K562 (cell line): ENCODE results near the gene CHN2. TPM values are rescaled to one million over a fixed set of nuclear protein-coding genes. Genes with fewer than 3 reads are reported as not detected.

Source experiments
- ATAC-seq: fragments of 200-7000 bp; cut with Tn5 transposase; 3 replicates; pipeline ENCODE4 v1.9.1; 2020; ENCODE audit warnings: moderate library complexity
- BruUV-seq: library from RNA; stranded (reverse); fragments of 400-500 nt; replicated peaks from 2 replicates; lab custom pipeline; 2021; lab: Mats Ljungman, UMichigan
- CTCF ChIA-PET: fragments of 300-600 bp; formaldehyde crosslinking; extraction: SDS; loops from one replicate; lab custom pipeline; 2021; ENCODE audit warnings: low intra/inter-chr PET ratio; lab: Yijun Ruan, JAX
- POLR2A ChIA-PET: fragments of 300-600, 350-650 bp; sonication (Branson Sonifier 250); formaldehyde crosslinking; extraction: SDS; loops from one replicate; lab custom pipeline; 2021; ENCODE audit warnings: antibody characterized with exemption, inconsistent platforms; lab: Yijun Ruan, JAX
- DNase-seq, 4 experiments: peaks; one replicate each; pipeline versions ENCODE4 v3.0.0 to v3.0.0-alpha.2; 2011 to 2018; ENCODE audit warnings: low spot score in 3 of 4, mixed read lengths in 3 of 4; ENCODE audit errors: extremely low read depth in 1 of 4
- FAIRE-seq: peaks from 2 replicates; lab custom pipeline; 2011; peaks lifted over from hg19 to GRCh38; lab: Jason Lieb, UNC
- H2AFZ ChIP-seq: 2 replicates; pipeline ENCODE4 v1.6.0; 2011; ENCODE audit warnings: low read depth, low read length, control low read depth, inconsistent platforms
- H3K27ac ChIP-seq: fragments of 200-600 bp; 3 replicates; pipeline ENCODE4 v1.8.0; 2011; ENCODE audit warnings: low read depth, mild to moderate bottlenecking, control low read depth, inconsistent platforms, low read length, moderate library complexity, mixed read lengths; ENCODE audit errors: extremely low read depth
- H3K27me3 ChIP-seq, 2 experiments: fragments of 300-600 bp in 1 of 2; 2 replicates in 1 of 2; 3 replicates in 1 of 2; pipeline versions ENCODE4 v1.6.0 to v1.8.0; 2011; ENCODE audit warnings: inconsistent platforms in 2 of 2, low read length in 2 of 2, mild to moderate bottlenecking in 1 of 2, mixed read lengths in 1 of 2, moderate library complexity in 1 of 2; ENCODE audit not compliant: control insufficient read depth in 2 of 2, insufficient read depth in 2 of 2
- H3K36me3 ChIP-seq: fragments of 300-600 bp; 3 replicates; pipeline ENCODE4 v1.8.0; 2011; ENCODE audit warnings: mild to moderate bottlenecking, low read length, inconsistent platforms; ENCODE audit not compliant: control insufficient read depth, insufficient read depth
- H3K4me1 ChIP-seq, 2 experiments: fragments of 200-600 bp in 1 of 2; replicated peaks in 1 of 2; 2 replicates in 1 of 2; 3 replicates in 1 of 2; pipeline versions ENCODE4 v1.5.1 to v1.8.0; 2011; ENCODE audit warnings: inconsistent platforms in 2 of 2, low read length in 2 of 2, mild to moderate bottlenecking in 1 of 2, mixed read lengths in 1 of 2, moderate library complexity in 1 of 2; ENCODE audit not compliant: control insufficient read depth in 2 of 2, insufficient read depth in 2 of 2
- H3K4me2 ChIP-seq: 2 replicates; pipeline ENCODE4 v1.6.1; 2011; ENCODE audit warnings: low read length, control low read depth, inconsistent platforms, mixed read lengths; ENCODE audit not compliant: insufficient read depth
- H3K4me3 ChIP-seq: fragments of 200-600 bp; sonication (generic), shearing (Covaris generic); 2 replicates; pipeline ENCODE4 v1.5.1; 2016; ENCODE audit warnings: control low read depth, inconsistent platforms
- H3K79me2 ChIP-seq: fragments of 200-600 bp; 3 replicates; pipeline ENCODE4 v1.8.0; 2011; ENCODE audit warnings: low read length, inconsistent platforms; ENCODE audit not compliant: control insufficient read depth, insufficient read depth
- H3K9ac ChIP-seq, 2 experiments: 2 replicates each; pipeline versions ENCODE4 v1.6.0 to v1.6.1; 2011; ENCODE audit warnings: low read depth in 2 of 2, low read length in 2 of 2, control low read depth in 1 of 2, inconsistent platforms in 1 of 2, mild to moderate bottlenecking in 1 of 2, mixed read lengths in 1 of 2; ENCODE audit not compliant: insufficient read depth in 1 of 2
- H3K9me1 ChIP-seq: one replicate; pipeline ENCODE4 v1.6.0; 2011; ENCODE audit warnings: inconsistent platforms, mild to moderate bottlenecking, low read length, moderate library complexity; ENCODE audit not compliant: control insufficient read depth, insufficient read depth
- H3K9me3 ChIP-seq: replicated peaks from 2 replicates; pipeline ENCODE4 v1.5.1; 2011; ENCODE audit warnings: low read depth, low read length, inconsistent platforms; ENCODE audit not compliant: control insufficient read depth, insufficient read depth
- H4K20me1 ChIP-seq: replicated peaks from 2 replicates; pipeline ENCODE4 v1.6.1; 2011; ENCODE audit warnings: low read length, inconsistent platforms, mixed read lengths; ENCODE audit not compliant: control insufficient read depth, insufficient read depth
- OTX1 ChIP-seq: fragments of 450-650 bp; formaldehyde crosslinking; IDR thresholded peaks from 2 replicates; pipeline ENCODE4 v1.4.0; 2022; ENCODE audit warnings: mild to moderate bottlenecking
- RBFOX2 ChIP-seq: fragments of 200-400 bp; formaldehyde crosslinking; IDR thresholded peaks from 2 replicates; pipeline ENCODE4 v1.6.1; 2017; ENCODE audit warnings: low read depth, mild to moderate bottlenecking, low read length, moderate library complexity
- SNRNP70 ChIP-seq: fragments of 200-400 bp; formaldehyde crosslinking; optimal IDR thresholded peaks from 2 replicates; pipeline ENCODE3; 2017; ENCODE audit warnings: low read depth, low read length
- ZKSCAN1 ChIP-seq: fragments of 150-350 bp; IDR thresholded peaks from 2 replicates; pipeline ENCODE4 v1.6.1; 2016; ENCODE audit warnings: low read depth, low read length
- ZNF12 ChIP-seq: sonication (generic); formaldehyde crosslinking; IDR thresholded peaks from 2 replicates; pipeline ENCODE4 v1.4.0; 2020; ENCODE audit warnings: mild to moderate bottlenecking, missing genetic modification reagents
- ZNF143 ChIP-seq: sonication (generic); formaldehyde crosslinking; IDR thresholded peaks from 2 replicates; pipeline ENCODE4 v1.9.0; 2022; ENCODE audit warnings: mild to moderate bottlenecking, missing genetic modification reagents
- ZNF217 ChIP-seq: sonication (generic); formaldehyde crosslinking; IDR thresholded peaks from 2 replicates; pipeline ENCODE4 v1.8.0; 2022; ENCODE audit warnings: mild to moderate bottlenecking, missing genetic modification reagents
- ZNF224 ChIP-seq: sonication (generic); formaldehyde crosslinking; IDR thresholded peaks from 2 replicates; pipeline ENCODE4 v1.8.0; 2022; ENCODE audit warnings: mild to moderate bottlenecking, missing genetic modification reagents
- WGBS: fragments of 100-300 bp; shearing (Covaris generic); methylation state at CpG from one replicate; pipeline ENCODE4 v1.1.6; 2016; ENCODE audit warnings: low coverage, mixed read lengths; ENCODE audit not compliant: insufficient coverage; ENCODE audit errors: missing lambda C conversion rate; 5-methylcytosine and 5-hydroxymethylcytosine counted together
- in situ Hi-C: fragments of 300-500 bp; cut with MboI; formaldehyde crosslinking; loops from 4 replicates; pipeline ENCODE4 v1.15.0; 2018; ENCODE audit warnings: inconsistent platforms, mixed read lengths
- intact Hi-C: fragments of 100-400 bp; cut with micrococcal nuclease; formaldehyde crosslinking; loops from 2 replicates; pipeline ENCODE4 v1.14.2; 2022
- polyA plus RNA-seq, 8 experiments: library from polyadenylated mRNA; depleted of rRNA in 4 of 8; stranded (reverse) in 5 of 8; unstranded in 3 of 8; fragments of >200 nt; fragmentation: Nextera tagmentation in 2 of 8; fragmentation: Illumina TruSeq in 1 of 8; extraction: Ambion mirVana in 2 of 8; extraction: Trizol in 1 of 8; gene quantifications; 2 replicates each; pipeline versions ENCODE4 v1.2.1 to v1.2.3, GENCODE V29; 2011 to 2014; ENCODE audit warnings: inconsistent platforms in 1 of 8, missing spikeins in 1 of 8
- total RNA-seq, 7 experiments: library from RNA; depleted of rRNA in 6 of 7; stranded (reverse); fragments of >200 nt in 6 of 7; fragmentation: Illumina TruSeq in 2 of 7; extraction: Trizol in 2 of 7; gene quantifications; 2 replicates each; pipeline versions ENCODE4 v1.2.1 to v1.2.3, GENCODE V29; 2011 to 2021; ENCODE audit warnings: low replicate concordance in 1 of 7

Gene CHN2
- total and polyA plus RNA-seq, 9 of the 15 experiments (the other 6 are each of a cell fraction or from before 2014, with no cell fraction given): 0.12 to 2.1 (median 0.31) TPM; not detected in 1

- 16% methylated on average over 10 of the region's 10 CpGs for WGBS
- no peak for TF ChIP-seq ZNF217 (CRISPR knock-in tag)
- TF ChIP-seq ZKSCAN1: no peak
- no peak for TF ChIP-seq ZNF224 (CRISPR knock-in tag)
- no peak for TF ChIP-seq RBFOX2
- no peak for TF ChIP-seq ZNF143 (CRISPR knock-in tag)
- TF ChIP-seq SNRNP70: no peak
- TF ChIP-seq OTX1 (CRISPR knock-in tag): no peak
- no peak for TF ChIP-seq ZNF12 (CRISPR knock-in tag)
- intact Hi-C loops: no loop called here
- Histone ChIP-seq H3K9me1 (no peaks in the 10 kb centered on the region), H3K36me3 (no peaks in the 10 kb centered on the region), H4K20me1 (no peaks in the 10 kb centered on the region), H3K79me2 (no peaks in the 10 kb centered on the region), H3K4me1 (no peaks in the 10 kb centered on the region), H3K27me3 (peaks cover 16 to 45% of the 10 kb centered on the region in 2 experiments; a peak in 3 of 5 replicates), H3K9me3 (no peaks in the 10 kb centered on the region), H3K27ac (no peak overlapping the region), H3K4me3 (no peak overlapping the region), H3K9ac (no peak overlapping the region), H3K4me2 (no peak overlapping the region), H2AFZ (no peak overlapping the region)
- ATAC-seq (no peak), DNase-seq (no peak), FAIRE-seq (no peak)
- ChIA-PET POLR2A (interaction anchor here (0.6 kb wide), 1 partner anchor 774 kb away, joined by 3 read pairs; no protein-coding TSS in a partner anchor), CTCF (no interaction called here)
- in situ Hi-C loops: no loop called here
- BruUV-seq: no TSS peak
Observed at GRCh38 chr7:29416276-29416937, 221.8 kb downstream of the CHN2 start.
